Fibroblast of lung (primary cell): ENCODE results near the gene CCKAR.

ENCODE experiments used
- EZH2 ChIP-seq: IDR thresholded peaks from 2 replicates; pipeline ENCODE4 v1.5.1; 2012; ENCODE audit warnings: low read length, control low read depth, mild to moderate bottlenecking; ENCODE audit errors: missing control alignments
- TF ChIP-seq, protein P1 (sequence below), 2 donors: IDR thresholded peaks in 1 of 2; conservative IDR thresholded peaks in 1 of 2; 1 replicate in 1 of 2; 2 replicates in 1 of 2; pipeline ENCODE4 v1.5.1; 2011 to 2012; ENCODE audit warnings: low read length in 2 of 2, control low read depth in 1 of 2, inconsistent platforms in 1 of 2, low read depth in 1 of 2, mild to moderate bottlenecking in 1 of 2

DNA sequence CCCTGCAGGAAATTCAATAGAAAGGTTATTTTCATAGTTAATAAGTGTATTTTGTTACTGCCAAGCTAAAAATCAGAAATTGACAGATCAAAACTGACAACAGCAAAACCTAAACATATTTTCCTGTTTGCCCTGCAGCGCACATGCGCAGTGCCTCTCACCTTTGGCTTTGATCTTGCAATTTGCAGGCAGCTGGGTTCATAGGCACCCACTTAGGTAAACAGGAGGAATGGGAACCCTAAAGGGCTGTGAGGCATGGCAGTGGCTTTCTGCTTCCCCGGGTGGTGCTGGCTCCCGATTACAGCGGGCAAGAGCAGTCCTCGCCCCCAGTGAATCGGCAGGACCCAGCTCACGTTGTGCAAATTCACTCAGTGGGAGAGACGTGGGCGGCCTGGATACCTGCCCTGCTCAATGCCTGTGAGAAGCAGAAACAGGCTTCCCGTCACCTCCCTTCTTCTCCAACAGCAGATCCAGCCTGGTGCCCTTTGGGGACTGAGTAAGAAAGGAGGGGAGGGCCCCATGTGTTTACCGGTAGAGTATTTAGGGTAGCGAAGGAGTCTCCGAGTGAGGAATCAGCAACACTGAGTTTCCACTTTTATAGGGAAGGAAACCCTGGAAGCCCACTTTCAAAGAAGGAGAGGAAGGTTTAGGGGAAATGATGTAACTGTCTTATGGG is 25.7 kb downstream of the CCKAR start:
- TF ChIP-seq, protein P1, sequence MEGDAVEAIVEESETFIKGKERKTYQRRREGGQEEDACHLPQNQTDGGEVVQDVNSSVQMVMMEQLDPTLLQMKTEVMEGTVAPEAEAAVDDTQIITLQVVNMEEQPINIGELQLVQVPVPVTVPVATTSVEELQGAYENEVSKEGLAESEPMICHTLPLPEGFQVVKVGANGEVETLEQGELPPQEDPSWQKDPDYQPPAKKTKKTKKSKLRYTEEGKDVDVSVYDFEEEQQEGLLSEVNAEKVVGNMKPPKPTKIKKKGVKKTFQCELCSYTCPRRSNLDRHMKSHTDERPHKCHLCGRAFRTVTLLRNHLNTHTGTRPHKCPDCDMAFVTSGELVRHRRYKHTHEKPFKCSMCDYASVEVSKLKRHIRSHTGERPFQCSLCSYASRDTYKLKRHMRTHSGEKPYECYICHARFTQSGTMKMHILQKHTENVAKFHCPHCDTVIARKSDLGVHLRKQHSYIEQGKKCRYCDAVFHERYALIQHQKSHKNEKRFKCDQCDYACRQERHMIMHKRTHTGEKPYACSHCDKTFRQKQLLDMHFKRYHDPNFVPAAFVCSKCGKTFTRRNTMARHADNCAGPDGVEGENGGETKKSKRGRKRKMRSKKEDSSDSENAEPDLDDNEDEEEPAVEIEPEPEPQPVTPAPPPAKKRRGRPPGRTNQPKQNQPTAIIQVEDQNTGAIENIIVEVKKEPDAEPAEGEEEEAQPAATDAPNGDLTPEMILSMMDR (conservative IDR thresholded peaks at IDR 0.05 in 1 of 2, IDR thresholded peaks at IDR 0.05 in 1 of 2; ENCODE audit: low read depth in 1 of 2, low read length in 2 of 2) = no peak
- TF ChIP-seq EZH2 = no peak
